PC-9 (cell line): ENCODE data around the gene SSH3. TPM values are rescaled to one million over a fixed set of nuclear protein-coding genes. Genes with fewer than 3 reads are reported as not detected.

Experiments
- Bru-seq: library from RNA; stranded (reverse); fragments of 400-500 nt; gene quantifications from one replicate; lab custom pipeline; 2021; lab: Mats Ljungman, UMichigan
- BruChase-seq, 2 experiments: library from RNA; stranded (reverse); fragments of 400-500 nt; gene quantifications; one replicate each; lab custom pipeline; 2021; lab: Mats Ljungman, UMichigan
- BruUV-seq: library from RNA; stranded (reverse); fragments of 400-500 nt; replicated peaks from 2 replicates; lab custom pipeline; 2021; lab: Mats Ljungman, UMichigan
- CTCF ChIA-PET: fragments of 300-600 bp; sonication (Branson Sonifier 250); formaldehyde crosslinking; loops from one replicate; lab custom pipeline; 2022; ENCODE audit warnings: antibody characterized with exemption; lab: Charles Lee
- POLR2A ChIA-PET: fragments of 300-600 bp; sonication (Branson Sonifier 250); formaldehyde crosslinking; loops from one replicate; lab custom pipeline; 2022; ENCODE audit warnings: antibody characterized with exemption; ENCODE audit not compliant: unreplicated experiment; lab: Charles Lee
- DNase-seq, 2 experiments: peaks; one replicate each; pipeline versions ENCODE4 v3.0.0 to v3.0.0-alpha.2; 2015 to 2022; ENCODE audit warnings: mixed read lengths in 1 of 2
- H2AFZ ChIP-seq: fragments of 200-600 bp; sonication (generic); 2 replicates; pipeline ENCODE4 v1.8.1; 2017; ENCODE audit warnings: antibody characterized with exemption
- H3F3A ChIP-seq: fragments of 200-600 bp; sonication (generic); 2 replicates; pipeline ENCODE4 v1.8.1; 2017; ENCODE audit warnings: antibody characterized with exemption, mild to moderate bottlenecking, low read depth; ENCODE audit not compliant: insufficient read depth
- H3K27ac ChIP-seq: fragments of 200-600 bp; sonication (generic); 2 replicates; pipeline ENCODE4 v1.6.1; 2016; ENCODE audit warnings: mixed run types
- H3K27me3 ChIP-seq: fragments of 200-600 bp; sonication (generic); 2 replicates; pipeline ENCODE4 v1.6.1; 2016; ENCODE audit warnings: low read depth, mixed run types; ENCODE audit not compliant: insufficient read depth
- H3K36me3 ChIP-seq: fragments of 200-600 bp; sonication (generic); 2 replicates; pipeline ENCODE4 v1.6.1; 2016; ENCODE audit warnings: low read depth, mixed run types
- H3K4me1 ChIP-seq: fragments of 200-600 bp; sonication (generic); replicated peaks from 2 replicates; pipeline ENCODE4 v1.6.1; 2016; ENCODE audit warnings: mixed run types; ENCODE audit not compliant: insufficient read depth
- H3K4me2 ChIP-seq: fragments of 200-600 bp; sonication (generic); 2 replicates; pipeline ENCODE4 v1.6.1; 2017; ENCODE audit warnings: mixed run types
- H3K4me3 ChIP-seq: fragments of 200-600 bp; sonication (generic); 2 replicates; pipeline ENCODE4 v1.6.1; 2016; ENCODE audit warnings: mixed run types
- H3K79me2 ChIP-seq: fragments of 200-600 bp; sonication (generic); 2 replicates; pipeline ENCODE4 v1.6.1; 2017; ENCODE audit warnings: low read depth, mixed run types
- H3K9me2 ChIP-seq: fragments of 200-600 bp; sonication (generic); 2 replicates; pipeline ENCODE4 v1.8.1; 2017; ENCODE audit warnings: mild to moderate bottlenecking; ENCODE audit not compliant: insufficient read depth
- H3K9me3 ChIP-seq: fragments of 200-600 bp; sonication (generic); 2 replicates; pipeline ENCODE4 v1.8.1; 2016; ENCODE audit warnings: low read depth; ENCODE audit not compliant: insufficient read depth
- H4K20me1 ChIP-seq: fragments of 200-600 bp; sonication (generic); 2 replicates; pipeline ENCODE4 v1.8.1; 2017; ENCODE audit not compliant: insufficient read depth
- CTCF ChIP-seq: fragments of 200-600 bp; sonication (generic); conservative IDR thresholded peaks from 2 replicates; pipeline ENCODE4 v1.6.1; 2017; ENCODE audit warnings: mixed run types, antibody characterized with exemption, mild to moderate bottlenecking, moderate library complexity
- EZH2 ChIP-seq: fragments of 200-600 bp; sonication (generic); IDR thresholded peaks from 2 replicates; pipeline ENCODE4 v1.8.0; 2017; ENCODE audit warnings: antibody characterized with exemption, low read depth
- intact Hi-C: fragments of 100-400 bp; cut with micrococcal nuclease; formaldehyde crosslinking; loops from one replicate; pipeline ENCODE4 v1.10.0; 2022; ENCODE audit not compliant: unreplicated experiment
- long read RNA-seq: library from polyadenylated mRNA; stranded (forward); transcript quantifications from one replicate; pipeline ENCODE4 v2.0.0, GENCODE V29; 2022
- total RNA-seq: library from RNA; stranded (reverse); gene quantifications from 2 replicates; pipeline ENCODE4 v1.2.3, GENCODE V29; 2021

Gene SSH3
- total RNA-seq (97.8 and 124 TPM in 2 replicates), Bru-seq, nascent RNA (percentile 62 among the genes with signal in this experiment), BruChase-seq, experiment 1, labeled RNA remaining after a 2-hour chase (percentile 73 among the genes with signal in this experiment), BruChase-seq, experiment 2, labeled RNA remaining after a 6-hour chase (percentile 82 among the genes with signal in this experiment)
- long read RNA-seq, transcript SSH3-201 (14 exons, 2,871 nt): major isoform, 46 of 288 reads
- long read RNA-seq, partial matches to known transcripts: 13 of 288 reads
- long read RNA-seq, other reads (novel, unspliced or antisense): 227 of 288 reads

GRCh38 chr11:67303132-67303834 is at the start of gene SSH3:
Gene SSH3 (plus strand): TSS chr11:67303530. CDS start chr11:67303626, 96 bp downstream.
- Histone ChIP-seq H2AFZ (peak within 1 kb of the TSS; percentile 71), H3K36me3 (peaks cover 10% of the 10 kb centered on the region)

GRCh38 chr11:67253872-67254624 is 49.3 kb upstream of the SSH3 start:
- no TSS peak for BruUV-seq
- Histone ChIP-seq H3K27me3 (no peaks in the 10 kb centered on the region), H3K4me3 (no peak overlapping the region), H3K36me3 (peaks cover 76% of the 10 kb centered on the region), H3K4me2 (0 out of 2 replicates have a peak overlapping the region, but pooled peaks have one; percentile 7), H3K9me2 (no peaks in the 10 kb centered on the region), H3K79me2 (peaks cover 44% of the 10 kb centered on the region), H3F3A (peaks cover 84% of the 10 kb centered on the region), H3K9me3 (no peaks in the 10 kb centered on the region), H3K4me1 (peaks cover 30% of the 10 kb centered on the region), H4K20me1 (peaks cover 16% of the 10 kb centered on the region), H3K27ac (no peak overlapping the region), H2AFZ (no peak overlapping the region)
- no peak for TF ChIP-seq EZH2
- no peak for TF ChIP-seq CTCF
- ChIA-PET CTCF (interaction anchor here (0.7 to 1.3 kb wide), 4 partner anchors 8 to 172 kb away, joined by 3 to 5 read pairs (median 4); no protein-coding TSS in a partner anchor), POLR2A (interaction anchor here (0.5 to 0.8 kb wide), 4 partner anchors 14 to 306 kb away, joined by 3 to 16 read pairs (median 7); no protein-coding TSS in a partner anchor)
- DNase-seq: peak in 1 of 2 experiments; percentile 55
- intact Hi-C loops: no loop called here

More at GRCh38 chr11:67303132-67303834, at the start of gene SSH3:
- Histone ChIP-seq H3K4me3 (peak within 1 kb of the TSS; percentile 90), H3K79me2 (peaks cover 27% of the 10 kb centered on the region), H3K27me3 (no peaks in the 10 kb centered on the region), H3F3A (peaks cover 21% of the 10 kb centered on the region), H3K9me2 (no peaks in the 10 kb centered on the region), H3K9me3 (no peaks in the 10 kb centered on the region), H4K20me1 (no peaks in the 10 kb centered on the region), H3K4me2 (peak within 1 kb of the TSS; percentile 97), H3K27ac (peak within 1 kb of the TSS; percentile 68), H3K4me1 (peaks cover 29% of the 10 kb centered on the region)
- ChIA-PET POLR2A (interaction anchor here (0.6 to 1.8 kb wide), 11 partner anchors 9 to 1587 kb away, joined by 3 to 13 read pairs (median 4); no protein-coding TSS in a partner anchor), CTCF (interaction anchor here (0.6 to 1.6 kb wide), 4 partner anchors 10 to 64 kb away, joined by 4 to 11 read pairs (median 8); no protein-coding TSS in a partner anchor)
- no TSS peak for BruUV-seq
- no peak for TF ChIP-seq CTCF
- TF ChIP-seq EZH2: no peak
- peak; percentile 81 to 96 for DNase-seq
- intact Hi-C loops: loop anchor here (1.0 to 2.0 kb wide), 2 partner anchors 9 to 14 kb away; partner anchors contain the start of gene ANKRD13D
